Dendritic cell treated with granulocyte-macrophage colony-stimulating factor and Interleukin-4, amounts not matched to agents 40 ng/mL and 50 ng/mL, for 4 days (primary cell): ENCODE measurements around the gene TMEM178B.

ENCODE experiments used
- H3K27ac Mint-ChIP-seq: one replicate; pipeline ENCODE4 v1.8.0; 2022; ENCODE audit warnings: mild to moderate bottlenecking, mixed read lengths
- H3K27me3 Mint-ChIP-seq: one replicate; pipeline ENCODE4 v1.8.0; 2022; ENCODE audit warnings: mild to moderate bottlenecking, mixed read lengths
- H3K36me3 Mint-ChIP-seq: one replicate; pipeline ENCODE4 v1.8.0; 2022; ENCODE audit warnings: low read depth, mixed read lengths
- H3K4me1 Mint-ChIP-seq: one replicate; pipeline ENCODE4 v1.8.0; 2022; ENCODE audit warnings: low read depth, mixed read lengths
- H3K4me3 Mint-ChIP-seq: one replicate; pipeline ENCODE4 v1.8.0; 2022; ENCODE audit warnings: mild to moderate bottlenecking, moderate library complexity, mixed read lengths
- H3K9me3 Mint-ChIP-seq: one replicate; pipeline ENCODE4 v1.8.0; 2022; ENCODE audit warnings: mixed read lengths
- intact Hi-C: fragments of 100-400 bp; cut with micrococcal nuclease; formaldehyde crosslinking; loops from one replicate; pipeline ENCODE4 v1.15.0; 2022

The TMEM178B gene

DNA sequence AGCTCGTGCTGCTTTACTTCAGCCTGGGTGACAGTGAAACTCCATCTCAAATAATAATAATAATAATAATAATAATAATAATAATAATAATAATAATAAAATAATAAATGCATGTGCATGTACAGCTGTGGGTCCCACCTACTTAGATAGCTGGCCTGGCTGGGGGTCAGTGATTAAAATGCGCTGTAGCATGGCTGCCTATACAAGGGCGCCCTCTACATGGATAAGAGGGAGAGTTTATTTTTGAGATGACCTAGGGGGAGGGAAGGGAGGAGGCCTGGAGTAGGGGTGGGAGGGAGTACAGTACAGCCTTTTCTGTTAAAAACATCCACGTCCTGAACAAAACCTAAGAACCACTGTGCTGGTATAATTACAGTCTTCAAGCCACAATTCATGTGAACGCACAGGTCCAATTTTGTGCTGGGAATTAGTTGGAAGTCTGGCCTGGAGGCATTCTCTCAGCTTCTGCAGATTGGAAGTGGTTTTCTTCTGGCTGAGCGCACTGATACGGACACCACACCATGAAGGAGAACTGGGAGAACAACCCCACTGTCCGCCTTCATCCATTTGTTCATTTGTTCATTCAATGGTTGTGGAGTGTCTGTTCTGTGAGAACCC lies 146.5 kb downstream of the TMEM178B start:
- H3K4me3 Mint-ChIP-seq: no peak overlapping the region
- peaks cover 3% of the 10 kb centered on the region for H3K27me3 Mint-ChIP-seq
- H3K4me1 Mint-ChIP-seq: no peaks in the 10 kb centered on the region
- intact Hi-C loops: no loop called here
- no peak overlapping the region for H3K27ac Mint-ChIP-seq
- H3K36me3 Mint-ChIP-seq: no peaks in the 10 kb centered on the region
- no peaks in the 10 kb centered on the region for H3K9me3 Mint-ChIP-seq

DNA sequence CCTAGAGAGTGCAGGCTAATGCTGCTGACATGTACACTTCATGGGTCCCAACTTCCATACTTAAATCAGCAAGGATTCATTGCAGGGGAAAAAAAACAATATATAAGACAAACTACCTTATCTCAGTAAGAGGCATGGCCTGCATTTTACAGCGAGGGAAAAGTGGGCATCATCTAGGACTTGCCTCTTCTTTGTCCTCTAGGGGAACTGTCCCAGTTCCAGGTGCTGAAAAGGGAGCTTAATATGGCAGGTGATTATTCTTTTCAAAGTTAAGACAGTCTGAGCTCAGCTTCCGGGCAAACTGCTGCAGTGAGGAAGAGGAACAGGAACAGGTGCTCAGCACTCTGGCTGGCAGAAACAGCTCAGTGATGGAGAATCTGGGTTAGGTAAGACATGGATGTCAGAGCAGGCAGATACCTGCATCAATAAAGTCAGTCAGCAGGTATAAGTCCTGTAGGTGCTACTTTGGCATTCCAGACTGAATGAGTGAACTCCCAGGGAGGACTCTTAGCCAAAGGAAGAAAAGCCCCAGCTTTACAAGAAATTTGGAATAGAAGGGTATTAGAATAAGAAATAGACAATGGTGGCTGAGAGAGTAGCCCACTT lies 147.2 kb downstream of the TMEM178B start:
- H3K36me3 Mint-ChIP-seq: no peaks in the 10 kb centered on the region
- intact Hi-C loops: no loop called here

DNA sequence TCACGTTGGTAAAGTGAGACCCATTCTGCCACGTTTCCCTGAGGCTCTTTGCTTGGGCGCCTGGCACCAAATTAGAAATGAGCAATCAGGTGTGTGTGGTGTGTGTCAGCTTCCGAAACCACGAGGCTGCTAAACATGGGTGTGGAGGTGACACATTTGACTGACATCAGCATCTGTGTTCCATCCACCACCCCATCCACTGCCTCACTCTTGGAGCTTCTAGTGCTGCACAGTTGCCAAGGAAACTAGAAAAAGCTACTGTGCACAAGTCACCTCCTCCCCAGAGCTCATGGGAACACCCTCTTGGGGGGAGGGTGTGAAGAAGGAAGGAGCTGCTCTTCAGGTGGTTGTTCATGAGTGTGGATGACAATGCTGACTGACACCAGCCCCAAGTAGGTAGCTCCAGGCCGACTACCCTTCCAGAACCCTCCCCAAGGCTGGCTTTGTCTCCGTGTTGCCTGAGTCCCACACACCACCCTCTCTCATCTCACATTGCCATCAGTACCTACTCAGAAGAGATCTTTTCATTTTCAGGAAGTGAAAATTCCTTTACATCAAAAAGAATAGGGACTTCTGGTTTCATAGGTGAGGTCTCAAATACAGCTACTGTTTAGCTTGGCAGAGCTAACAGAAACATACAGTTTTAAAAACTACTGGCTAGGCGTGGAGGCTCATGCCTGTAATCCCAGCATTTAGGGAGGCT lies 152.2 kb downstream of the TMEM178B start:
- no peak overlapping the region for H3K4me3 Mint-ChIP-seq
- no peaks in the 10 kb centered on the region for H3K4me1 Mint-ChIP-seq
- H3K36me3 Mint-ChIP-seq: no peaks in the 10 kb centered on the region
- H3K27me3 Mint-ChIP-seq: peaks cover 1% of the 10 kb centered on the region
- H3K9me3 Mint-ChIP-seq: no peaks in the 10 kb centered on the region
- H3K27ac Mint-ChIP-seq: no peak overlapping the region
- intact Hi-C loops: no loop called here

More for the DNA sequence above, 147.2 kb downstream of the TMEM178B start:
- Mint-ChIP-seq H3K4me3 (no peak overlapping the region), H3K4me1 (no peaks in the 10 kb centered on the region), H3K9me3 (no peaks in the 10 kb centered on the region), H3K27ac (no peak overlapping the region), H3K27me3 (peaks cover 3% of the 10 kb centered on the region)

DNA sequence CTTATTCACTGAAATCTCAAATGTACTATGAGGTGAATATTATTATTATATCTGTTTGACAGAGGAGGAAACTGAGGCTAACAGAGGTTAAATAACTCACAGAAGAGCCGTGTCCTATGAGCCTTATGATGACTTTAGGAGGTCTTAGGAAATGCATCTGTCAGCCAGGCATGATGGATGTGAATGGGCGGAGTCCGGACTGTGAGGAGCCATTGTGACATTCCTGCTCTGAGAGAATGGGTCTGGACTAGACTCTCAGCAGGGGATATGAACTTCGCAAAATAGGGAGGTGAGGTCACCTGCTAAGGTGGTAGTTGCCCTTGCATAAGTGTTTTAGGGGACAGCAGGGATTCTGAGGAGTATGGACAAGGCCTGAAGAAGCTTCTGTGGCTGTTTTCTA lies 153.6 kb downstream of the TMEM178B start:
- H3K9me3 Mint-ChIP-seq: no peaks in the 10 kb centered on the region
- no peak overlapping the region for H3K27ac Mint-ChIP-seq
- no peaks in the 10 kb centered on the region for H3K4me1 Mint-ChIP-seq
- intact Hi-C loops: no loop called here
- no peaks in the 10 kb centered on the region for H3K36me3 Mint-ChIP-seq
- H3K27me3 Mint-ChIP-seq: peaks cover 1% of the 10 kb centered on the region
- no peak overlapping the region for H3K4me3 Mint-ChIP-seq

DNA sequence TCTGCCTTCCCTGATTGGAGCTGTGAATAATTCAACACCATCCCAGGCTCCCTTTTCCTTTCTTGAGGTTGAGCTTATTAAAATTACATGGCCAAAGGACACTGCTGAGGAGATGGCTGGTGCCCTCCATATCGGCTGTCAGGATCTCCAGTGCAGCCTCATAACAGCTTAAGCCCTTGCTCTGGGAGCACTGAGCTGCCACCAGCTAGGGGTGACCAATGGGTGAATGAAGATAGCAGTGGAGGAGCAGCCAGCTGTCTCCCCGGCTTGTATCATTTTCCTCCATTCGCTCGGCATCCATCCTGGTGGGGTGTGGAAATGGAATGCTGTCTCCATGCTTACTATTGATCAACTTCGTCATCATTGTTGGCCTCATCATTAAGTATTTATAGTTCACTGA lies 154.6 kb downstream of the TMEM178B start:
- Mint-ChIP-seq H3K36me3 (no peaks in the 10 kb centered on the region), H3K27me3 (peaks cover 1% of the 10 kb centered on the region), H3K4me1 (no peaks in the 10 kb centered on the region), H3K9me3 (no peaks in the 10 kb centered on the region), H3K27ac (no peak overlapping the region), H3K4me3 (no peak overlapping the region)
- intact Hi-C loops: no loop called here

DNA sequence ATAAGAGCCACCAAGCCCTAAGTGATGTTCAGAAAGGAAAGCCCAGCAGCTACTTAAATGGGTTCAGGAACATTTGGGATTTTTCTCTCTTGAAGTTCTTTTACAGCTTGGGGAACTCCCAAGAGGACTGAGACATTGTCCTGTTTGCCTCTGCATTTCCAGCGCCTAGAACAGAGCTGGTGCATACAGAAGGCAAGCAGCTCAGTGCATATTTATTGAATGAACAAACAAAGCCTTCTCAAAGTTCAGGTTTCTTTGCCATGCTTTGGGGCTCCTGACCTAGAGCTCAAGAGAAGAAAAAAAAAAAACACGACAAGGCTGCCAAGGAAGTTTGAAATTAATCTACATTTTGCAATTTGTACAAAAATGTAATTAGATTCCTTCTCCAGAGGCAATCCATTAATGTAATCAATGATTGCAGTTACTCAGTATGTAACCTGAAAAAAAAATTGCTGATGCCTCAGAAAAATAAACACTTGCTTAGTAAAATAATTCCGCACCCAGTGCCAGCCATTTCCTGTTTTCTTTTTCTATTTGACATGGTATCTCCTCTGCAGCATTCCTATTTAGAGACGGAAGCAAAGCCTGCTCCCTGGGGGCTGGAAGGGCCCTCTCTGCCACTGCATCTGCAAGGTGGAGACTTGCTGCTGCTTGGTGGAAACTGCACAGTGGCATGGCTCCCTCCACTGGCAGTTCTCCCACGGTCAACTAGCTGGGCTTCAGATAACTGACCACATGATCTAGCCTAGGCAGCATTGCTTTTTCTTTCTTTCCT lies 157.3 kb downstream of the TMEM178B start:
- Mint-ChIP-seq H3K27ac (no peak overlapping the region), H3K9me3 (no peaks in the 10 kb centered on the region), H3K4me3 (no peak overlapping the region), H3K36me3 (no peaks in the 10 kb centered on the region), H3K4me1 (no peaks in the 10 kb centered on the region), H3K27me3 (peaks cover 1% of the 10 kb centered on the region)
- intact Hi-C loops: no loop called here

DNA sequence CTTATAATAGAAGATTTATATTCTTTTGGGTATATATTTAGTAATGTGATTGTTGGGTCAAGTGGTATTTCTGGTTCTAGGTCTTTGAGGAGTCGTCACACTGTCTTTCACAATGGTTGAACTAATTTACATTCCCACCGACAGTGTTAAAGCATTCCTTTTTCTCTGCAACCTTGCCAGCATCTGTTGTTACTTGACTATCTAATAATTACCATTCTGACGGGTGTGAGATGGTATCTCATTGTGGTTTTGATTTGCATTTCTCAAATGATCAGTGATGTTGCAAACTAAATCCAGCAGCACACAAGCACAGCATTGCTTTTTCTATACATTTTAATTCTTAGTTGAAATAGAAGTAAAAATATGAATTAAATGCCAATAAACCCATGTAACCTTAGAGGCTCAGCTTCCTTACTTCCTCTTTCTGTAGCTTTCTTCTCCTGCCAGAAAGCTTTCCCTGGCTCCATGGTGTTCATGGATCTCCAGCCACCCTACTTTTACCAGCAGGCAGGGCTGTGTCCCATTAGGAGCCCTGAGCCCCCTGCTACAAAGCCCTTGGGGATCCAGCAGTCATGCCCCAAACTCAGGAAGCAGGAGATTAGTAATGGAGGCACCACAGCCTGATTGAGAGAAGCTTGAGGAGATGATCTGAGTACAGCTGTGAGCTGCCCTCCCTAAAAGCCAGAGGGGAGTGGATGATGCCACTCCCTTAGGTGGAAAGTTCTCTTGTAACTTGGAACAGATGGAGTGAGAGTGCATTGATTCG lies 158.6 kb downstream of the TMEM178B start:
- no peaks in the 10 kb centered on the region for H3K9me3 Mint-ChIP-seq
- no peak overlapping the region for H3K27ac Mint-ChIP-seq
- H3K36me3 Mint-ChIP-seq: no peaks in the 10 kb centered on the region
- H3K4me3 Mint-ChIP-seq: no peak overlapping the region
- peaks cover 1% of the 10 kb centered on the region for H3K27me3 Mint-ChIP-seq
- H3K4me1 Mint-ChIP-seq: no peaks in the 10 kb centered on the region
- intact Hi-C loops: no loop called here

DNA sequence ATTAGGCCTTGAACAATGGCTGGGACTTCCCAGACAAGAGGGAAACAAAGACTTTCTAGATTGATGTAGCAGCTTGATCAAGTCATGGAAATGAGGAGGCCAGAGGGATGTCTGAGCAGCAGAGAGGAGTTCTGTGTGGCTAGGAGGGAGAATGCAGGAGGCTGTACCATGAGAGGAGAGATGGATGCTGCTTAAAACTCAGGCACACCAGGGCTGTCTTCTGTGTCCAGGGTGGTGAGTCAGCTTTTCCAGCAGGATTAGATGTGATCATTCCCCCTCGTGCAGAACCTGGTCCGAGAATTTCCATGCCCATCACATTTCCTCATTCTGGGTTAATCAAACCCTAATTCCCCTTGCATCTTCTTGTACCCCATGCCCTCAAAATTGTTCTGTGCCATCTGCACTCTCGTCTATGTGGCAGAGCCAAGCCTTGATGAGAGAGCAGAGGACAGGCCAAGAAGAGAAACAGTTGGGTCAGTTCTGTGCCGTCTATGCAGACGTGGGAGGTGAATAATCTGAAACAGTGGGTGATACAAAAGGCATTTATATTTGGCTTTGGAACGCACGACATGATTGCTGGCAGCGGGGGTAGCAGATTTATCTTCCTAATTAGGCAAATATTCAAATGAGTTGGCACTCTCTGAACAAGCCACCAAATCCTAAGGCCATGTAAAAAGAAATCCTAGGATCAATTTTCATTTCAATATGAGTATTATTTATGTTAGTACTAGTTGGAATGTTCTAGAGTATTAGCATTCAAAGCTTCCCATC lies 160.7 kb downstream of the TMEM178B start:
- Mint-ChIP-seq H3K9me3 (no peaks in the 10 kb centered on the region), H3K27ac (no peak overlapping the region), H3K4me3 (no peak overlapping the region), H3K36me3 (no peaks in the 10 kb centered on the region), H3K27me3 (no peaks in the 10 kb centered on the region), H3K4me1 (no peaks in the 10 kb centered on the region)
- intact Hi-C loops: no loop called here

DNA sequence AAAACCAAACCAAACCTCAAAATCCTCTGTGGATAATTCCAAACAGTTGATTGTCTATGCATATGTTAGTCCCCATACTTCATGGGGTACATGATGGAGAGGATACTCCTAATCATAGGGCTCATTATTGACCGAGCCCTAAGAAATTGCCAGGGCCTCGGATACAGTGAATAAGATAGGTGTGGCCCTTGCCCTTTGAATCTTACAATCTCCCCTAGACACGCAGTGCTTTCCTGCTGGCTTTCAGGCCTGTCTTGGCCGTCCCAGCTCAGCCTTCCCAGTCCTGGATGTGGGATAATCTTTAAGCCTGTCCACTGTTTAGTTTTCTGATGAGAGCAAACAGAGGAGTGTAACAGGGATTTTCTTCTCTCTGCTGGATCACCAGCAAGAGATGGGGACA lies 161.8 kb downstream of the TMEM178B start:
- H3K4me3 Mint-ChIP-seq: no peak overlapping the region
- H3K36me3 Mint-ChIP-seq: no peaks in the 10 kb centered on the region
- H3K9me3 Mint-ChIP-seq: no peaks in the 10 kb centered on the region
- H3K27me3 Mint-ChIP-seq: no peaks in the 10 kb centered on the region
- intact Hi-C loops: no loop called here
- no peak overlapping the region for H3K27ac Mint-ChIP-seq
- H3K4me1 Mint-ChIP-seq: no peaks in the 10 kb centered on the region

DNA sequence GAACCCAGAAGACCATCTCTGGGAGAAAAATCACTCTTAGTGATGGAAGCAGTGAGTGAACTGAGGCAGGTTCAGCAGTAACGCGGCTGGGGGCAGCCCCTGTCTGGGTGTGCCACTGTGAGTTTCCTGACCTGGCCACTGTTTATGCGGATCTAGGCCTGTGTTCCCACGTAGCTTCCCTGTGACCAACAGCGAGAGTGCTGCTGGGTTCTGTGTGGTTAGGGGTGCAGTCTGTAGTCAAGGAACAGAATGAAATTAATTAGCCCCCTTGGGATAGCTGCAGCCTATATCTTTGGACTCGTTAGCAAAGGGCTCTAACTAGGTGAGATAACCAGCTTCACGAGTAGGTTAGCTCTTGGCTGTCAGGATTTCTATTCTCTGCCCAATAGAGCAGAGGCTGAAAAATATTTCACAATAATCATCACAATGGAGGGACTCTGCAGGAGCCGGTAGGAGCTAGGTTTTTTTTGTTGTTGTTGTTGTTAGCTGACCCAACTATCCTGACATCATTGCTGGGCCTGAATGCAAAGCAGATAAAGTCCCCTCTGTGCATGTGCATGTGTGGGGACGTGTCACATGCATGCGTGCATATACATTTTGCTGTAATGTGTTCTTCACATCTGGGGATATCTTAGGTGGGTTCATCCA lies 164.9 kb downstream of the TMEM178B start:
- intact Hi-C loops: no loop called here
- Mint-ChIP-seq H3K4me1 (no peaks in the 10 kb centered on the region), H3K27me3 (no peaks in the 10 kb centered on the region), H3K4me3 (no peak overlapping the region), H3K27ac (no peak overlapping the region), H3K36me3 (no peaks in the 10 kb centered on the region), H3K9me3 (no peaks in the 10 kb centered on the region)

DNA sequence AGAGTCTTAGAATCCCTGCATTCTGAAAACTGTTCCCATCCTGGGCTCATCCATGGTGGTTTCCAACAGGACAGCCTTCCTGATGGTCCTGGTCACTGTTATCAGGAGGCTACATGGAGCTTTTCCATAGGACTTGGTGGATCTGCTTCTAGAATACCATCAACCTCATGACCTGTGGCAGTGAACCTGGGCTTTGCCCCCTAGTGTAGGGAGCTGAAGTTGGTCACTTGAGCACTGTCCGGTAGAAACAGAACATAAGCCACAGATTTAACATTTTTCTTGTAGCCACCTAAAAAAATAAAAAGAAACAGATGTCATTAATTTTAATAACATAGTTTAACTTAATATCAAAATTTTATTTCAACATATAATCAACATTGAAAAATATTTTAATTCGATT lies 165.8 kb downstream of the TMEM178B start:
- intact Hi-C loops: no loop called here
- Mint-ChIP-seq H3K36me3 (no peaks in the 10 kb centered on the region), H3K27me3 (no peaks in the 10 kb centered on the region), H3K4me1 (no peaks in the 10 kb centered on the region), H3K4me3 (no peak overlapping the region), H3K9me3 (no peaks in the 10 kb centered on the region), H3K27ac (no peak overlapping the region)

DNA sequence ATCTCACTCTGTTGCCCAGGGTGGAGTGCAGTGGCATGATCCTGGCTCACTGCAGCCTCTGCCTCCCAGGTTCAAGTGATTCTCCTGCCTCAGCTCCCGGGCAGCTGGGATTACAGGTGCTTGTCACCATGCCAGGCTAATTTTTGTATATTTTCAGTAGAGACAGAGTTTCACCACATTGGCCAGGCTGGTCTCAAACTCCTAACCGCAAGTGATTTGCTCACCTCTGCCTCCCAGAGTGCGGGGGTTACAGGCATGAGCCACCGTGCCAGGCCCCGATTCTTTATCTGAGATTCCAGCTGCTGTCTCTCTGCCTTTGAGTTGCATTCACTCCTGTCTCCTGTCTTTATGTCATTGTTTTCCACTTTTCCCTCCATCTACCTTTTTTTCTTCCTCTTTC lies 168.7 kb downstream of the TMEM178B start:
- no peaks in the 10 kb centered on the region for H3K27me3 Mint-ChIP-seq
- no peaks in the 10 kb centered on the region for H3K9me3 Mint-ChIP-seq
- H3K4me1 Mint-ChIP-seq: no peaks in the 10 kb centered on the region
- H3K36me3 Mint-ChIP-seq: no peaks in the 10 kb centered on the region
- H3K27ac Mint-ChIP-seq: no peak overlapping the region
- intact Hi-C loops: no loop called here
- H3K4me3 Mint-ChIP-seq: no peak overlapping the region

DNA sequence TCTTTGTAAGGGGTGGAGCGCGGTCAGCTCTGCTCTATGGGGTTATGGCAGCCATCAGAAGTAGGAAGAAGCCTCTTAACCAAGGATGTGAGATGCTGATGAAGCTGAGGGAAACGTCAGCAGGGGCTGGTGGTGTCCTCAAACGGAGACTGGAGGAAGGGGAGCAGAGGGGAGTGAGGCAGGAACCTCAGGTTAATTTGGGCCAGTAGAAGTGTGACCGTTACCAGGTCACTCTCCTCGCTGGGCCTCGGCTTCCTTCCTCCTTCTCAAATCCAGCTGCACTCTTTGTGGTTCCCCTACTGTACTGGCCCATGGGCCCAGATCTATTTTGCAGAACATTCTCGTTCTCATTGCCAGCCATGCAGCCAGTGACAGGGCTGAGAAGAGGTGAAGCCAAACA lies 169.5 kb downstream of the TMEM178B start:
- Mint-ChIP-seq H3K9me3 (no peaks in the 10 kb centered on the region), H3K4me3 (no peak overlapping the region), H3K36me3 (no peaks in the 10 kb centered on the region), H3K4me1 (no peaks in the 10 kb centered on the region), H3K27me3 (peaks cover 2% of the 10 kb centered on the region), H3K27ac (no peak overlapping the region)
- intact Hi-C loops: no loop called here
